Smooth muscle cell of the brain vasculature (primary cell): ENCODE results near the gene MMP20.

Experiments used
- DNase-seq: peaks from one replicate; pipeline ENCODE4 v3.0.0-alpha.2; 2012; ENCODE audit warnings: low read depth, low spot score

Gene MMP20

GRCh38 chr11:102592131-102592530, 33.0 kb downstream of the MMP20 start:
- DNase-seq, result no peak

DNA sequence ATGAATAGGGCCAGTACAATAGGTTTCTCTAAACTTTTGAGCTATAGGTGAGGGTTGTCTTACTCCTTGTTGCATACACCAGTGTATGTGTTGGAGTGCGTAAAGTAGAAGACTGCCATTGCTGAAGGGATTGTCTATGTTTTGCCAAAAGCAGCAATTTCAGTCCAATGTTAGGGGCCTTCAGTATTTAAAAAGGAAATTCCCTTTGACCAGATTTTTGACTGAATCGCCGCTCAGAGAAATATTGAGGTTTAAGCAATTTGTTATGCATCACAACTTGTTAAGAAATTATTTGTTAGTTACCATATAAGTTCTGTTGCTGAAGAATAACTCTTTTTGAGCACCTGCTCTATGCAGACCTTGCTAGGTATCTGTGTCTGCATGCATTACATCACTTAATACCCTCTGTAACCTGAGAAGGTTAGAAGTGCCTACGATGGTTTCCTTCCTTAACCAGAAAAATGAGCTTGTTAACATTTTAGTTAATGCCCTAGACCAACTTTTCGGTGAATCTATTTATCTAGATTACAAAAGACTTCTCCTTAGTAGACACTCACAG, 33.9 kb downstream of the MMP20 start:
- DNase-seq, result no peak

DNA sequence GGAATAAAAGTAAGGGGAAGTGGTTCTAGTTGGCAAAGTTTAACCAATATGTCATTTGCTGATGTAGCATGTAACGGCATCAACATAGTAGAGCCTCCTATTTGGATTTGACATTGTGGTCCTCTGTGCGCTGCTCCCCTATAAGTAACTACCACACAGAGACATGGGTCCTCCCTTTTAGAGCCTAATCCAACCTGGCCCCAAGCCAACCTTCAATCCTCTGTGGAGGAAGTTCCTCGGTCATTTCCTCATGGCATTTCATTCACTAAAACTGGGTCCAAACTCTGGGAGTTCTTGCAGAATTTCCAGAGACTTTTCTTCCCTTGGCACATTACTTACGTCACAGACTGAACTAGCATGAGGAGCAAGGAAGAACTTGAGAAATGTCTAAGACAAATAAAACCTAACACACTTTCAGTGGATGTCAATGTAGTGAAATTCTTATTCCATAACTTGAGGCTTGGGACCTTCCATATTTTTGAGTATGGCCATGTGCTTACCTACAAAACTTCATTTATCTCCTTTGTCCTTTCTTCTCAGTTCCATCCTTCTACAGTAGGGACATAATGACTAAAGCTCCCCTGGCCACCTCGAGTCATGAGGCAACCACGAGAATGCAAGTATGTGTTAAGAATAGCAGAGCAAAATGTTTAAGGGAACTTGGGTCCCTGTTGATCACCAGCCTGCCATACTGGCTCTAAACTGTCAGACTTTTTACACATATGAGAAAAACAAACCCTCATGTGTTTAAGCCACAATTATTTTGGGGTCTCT, 34.7 kb downstream of the MMP20 start:
- DNase-seq, result no peak

DNA sequence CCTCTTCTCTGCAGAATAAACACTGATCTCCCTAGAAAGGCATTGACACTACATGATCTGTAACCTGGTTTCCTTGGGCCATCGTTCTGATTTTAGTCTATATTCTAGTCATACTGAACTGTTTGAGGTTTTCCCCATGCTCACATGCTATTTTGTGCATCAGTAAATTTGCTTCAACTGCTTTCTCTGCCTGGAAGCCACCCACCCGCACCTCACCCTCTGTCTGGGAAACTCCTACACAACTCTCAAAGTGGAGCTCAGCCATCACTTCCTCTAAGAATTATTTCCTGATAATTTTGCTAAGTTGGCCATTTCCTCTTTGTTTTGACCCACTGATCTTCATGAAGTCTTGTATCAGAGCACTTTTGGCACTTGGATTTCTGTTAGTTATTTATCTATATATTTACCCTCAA, 36.1 kb downstream of the MMP20 start:
- DNase-seq, result no peak

GRCh38 chr11:102587722-102588121, 37.4 kb downstream of the MMP20 start:
- no peak for DNase-seq

- DNase-seq, result no peak
Observed at GRCh38 chr11:102583141-102583873, 41.8 kb downstream of the MMP20 start.

GRCh38 chr11:102582140-102582539, 43.0 kb downstream of the MMP20 start:
- DNase-seq, result no peak

- DNase-seq, result no peak
Observed at GRCh38 chr11:102581066-102581465, 44.1 kb downstream of the MMP20 start.

DNA sequence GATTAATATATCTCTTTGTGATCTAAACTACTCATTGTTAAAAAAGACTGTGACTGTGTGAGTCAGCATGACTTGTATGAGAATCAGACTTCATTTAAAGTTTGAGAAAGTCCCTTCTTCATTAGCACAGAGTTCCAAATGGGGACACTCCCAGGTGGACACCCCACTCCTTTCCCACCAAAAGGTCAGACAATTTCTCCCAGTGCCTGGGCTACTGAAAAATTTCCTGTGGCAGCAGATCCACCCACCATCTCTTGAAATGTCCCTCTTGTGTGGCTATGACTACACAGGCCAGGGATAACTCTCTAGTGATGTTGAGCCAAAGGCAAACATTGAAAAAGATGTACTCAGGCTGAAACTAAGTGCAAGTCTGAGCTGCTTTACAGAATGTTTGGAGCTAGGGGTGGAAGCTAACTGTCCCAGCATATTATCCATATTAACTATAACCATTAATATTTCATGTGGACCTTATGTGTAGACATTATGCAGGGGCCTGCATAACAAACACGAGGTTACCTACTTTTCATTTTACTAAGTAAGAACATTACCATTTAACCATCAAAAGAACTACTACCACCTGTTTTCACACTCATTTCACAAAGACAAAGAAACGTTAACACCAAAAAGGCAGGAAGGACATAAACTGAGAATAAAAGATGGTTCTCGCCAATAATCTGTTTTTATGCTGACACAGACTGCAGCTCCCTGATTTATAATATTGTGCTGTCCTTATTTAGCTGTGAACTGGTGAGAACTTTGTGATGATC, 44.8 kb downstream of the MMP20 start:
- DNase-seq, result no peak

GRCh38 chr11:102577723-102578122, 47.4 kb downstream of the MMP20 start:
- DNase-seq, result no peak

- no peak for DNase-seq
Observed at GRCh38 chr11:102577182-102577581, 48.0 kb downstream of the MMP20 start.

GRCh38 chr11:102576350-102576749, 48.8 kb downstream of the MMP20 start:
- DNase-seq, result no peak

GRCh38 chr11:102575012-102575411, 50.1 kb downstream of the MMP20 start:
- DNase-seq, result no peak

- no peak for DNase-seq
Observed at GRCh38 chr11:102573851-102574250, 51.3 kb downstream of the MMP20 start.

- DNase-seq, result no peak
Observed at GRCh38 chr11:102572554-102573220, 52.4 kb downstream of the MMP20 start.

DNA sequence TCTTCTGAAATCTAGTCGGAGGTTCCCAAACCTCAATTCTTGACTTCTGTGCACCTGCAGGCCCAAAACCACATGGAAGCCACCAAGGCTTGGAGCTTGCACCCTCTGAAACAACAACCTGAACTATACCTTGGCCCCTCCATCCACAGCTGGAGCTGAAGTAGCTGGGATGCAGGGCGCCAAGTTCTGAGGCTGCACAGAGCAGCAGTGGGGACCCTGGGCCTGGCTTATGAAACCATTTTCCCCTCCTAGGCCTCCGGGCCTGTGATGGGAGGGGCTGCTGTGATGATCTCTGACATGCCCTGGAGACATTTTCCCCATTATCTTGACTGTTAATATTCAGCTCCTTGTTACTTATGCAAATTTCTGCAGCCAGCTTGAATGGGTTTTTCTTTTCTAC, 56.3 kb downstream of the MMP20 start:
- DNase-seq, result no peak

DNA sequence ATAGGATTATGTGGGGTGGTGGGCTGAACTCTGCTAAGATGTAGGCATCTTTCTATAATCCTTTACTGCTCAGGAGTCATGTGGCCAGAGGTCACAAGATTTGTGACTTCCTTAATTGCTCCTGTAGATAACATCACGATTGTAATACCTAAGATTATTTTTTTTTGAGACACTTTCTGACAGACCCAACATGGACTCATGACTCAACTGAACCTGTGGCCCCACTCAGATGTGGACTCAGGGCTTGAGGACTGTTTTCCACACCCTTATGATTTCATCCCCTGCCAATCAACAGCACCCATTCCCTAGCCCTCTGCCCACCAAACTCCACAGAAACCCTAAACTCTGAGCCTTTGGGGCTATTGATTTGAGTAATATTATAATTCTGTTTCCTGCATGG, 59.0 kb downstream of the MMP20 start:
- DNase-seq, result no peak

GRCh38 chr11:102564110-102564509, 61.0 kb downstream of the MMP20 start:
- no peak for DNase-seq

DNA sequence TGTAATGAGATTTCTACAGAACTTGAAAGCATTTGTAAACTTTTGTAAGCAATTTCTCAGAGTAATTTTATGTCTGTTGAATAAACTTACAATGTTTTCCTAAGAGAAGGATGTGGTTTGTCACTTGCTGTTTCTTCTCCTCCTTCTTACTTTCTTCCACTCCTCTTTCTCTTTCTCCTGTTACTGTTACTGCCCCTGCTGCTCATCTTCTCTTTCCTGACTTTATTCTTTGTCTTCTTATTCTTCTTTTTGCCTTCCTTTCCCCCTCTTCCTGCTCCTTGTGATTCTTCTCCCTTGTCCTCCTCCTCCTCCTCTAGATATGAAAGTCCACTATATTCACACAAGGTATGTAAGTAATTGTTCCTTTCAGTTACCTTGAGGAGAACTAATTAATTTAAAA, 63.5 kb downstream of the MMP20 start:
- DNase-seq, result no peak

GRCh38 chr11:102560555-102561011, 64.5 kb downstream of the MMP20 start:
- DNase-seq, result peak; percentile 13

DNA sequence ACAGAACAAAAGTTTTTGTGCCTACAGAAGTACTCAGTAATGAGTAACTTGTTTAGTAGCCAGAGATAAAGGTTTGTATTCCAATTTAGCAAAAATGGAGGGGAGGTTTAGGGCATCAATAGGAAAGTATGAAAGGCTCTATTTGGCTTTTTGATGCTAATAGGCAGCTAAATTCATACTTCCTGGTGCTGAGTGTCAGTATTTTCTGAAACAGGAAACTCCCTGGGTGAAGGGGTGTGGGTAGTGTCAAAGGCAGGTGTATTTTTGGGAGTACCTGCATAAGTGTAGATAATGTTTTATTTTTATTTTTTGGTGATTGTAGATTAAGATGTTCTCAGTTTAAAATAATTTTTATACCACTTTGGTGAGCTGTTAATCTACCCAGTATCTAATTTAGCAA, 65.3 kb downstream of the MMP20 start:
- DNase-seq, result no peak
